Measurements from ENCODE around the gene DLG4.

DNA sequence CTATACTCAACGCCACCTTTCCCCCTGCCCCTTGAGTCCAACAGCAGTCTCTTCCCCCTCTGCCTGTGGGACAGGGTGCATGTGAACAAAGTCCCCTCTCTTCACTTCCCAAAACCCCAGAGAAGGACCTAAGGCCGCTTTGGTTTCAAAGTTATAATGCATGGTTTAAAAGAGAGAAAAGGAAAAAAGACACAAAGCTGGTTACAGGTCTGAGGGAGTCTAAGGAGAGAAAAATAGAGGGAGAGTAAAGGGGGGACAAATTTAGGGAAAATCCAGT lies 23.8 kb upstream of the DLG4 start:
- TF ChIP-seq, protein P1, sequence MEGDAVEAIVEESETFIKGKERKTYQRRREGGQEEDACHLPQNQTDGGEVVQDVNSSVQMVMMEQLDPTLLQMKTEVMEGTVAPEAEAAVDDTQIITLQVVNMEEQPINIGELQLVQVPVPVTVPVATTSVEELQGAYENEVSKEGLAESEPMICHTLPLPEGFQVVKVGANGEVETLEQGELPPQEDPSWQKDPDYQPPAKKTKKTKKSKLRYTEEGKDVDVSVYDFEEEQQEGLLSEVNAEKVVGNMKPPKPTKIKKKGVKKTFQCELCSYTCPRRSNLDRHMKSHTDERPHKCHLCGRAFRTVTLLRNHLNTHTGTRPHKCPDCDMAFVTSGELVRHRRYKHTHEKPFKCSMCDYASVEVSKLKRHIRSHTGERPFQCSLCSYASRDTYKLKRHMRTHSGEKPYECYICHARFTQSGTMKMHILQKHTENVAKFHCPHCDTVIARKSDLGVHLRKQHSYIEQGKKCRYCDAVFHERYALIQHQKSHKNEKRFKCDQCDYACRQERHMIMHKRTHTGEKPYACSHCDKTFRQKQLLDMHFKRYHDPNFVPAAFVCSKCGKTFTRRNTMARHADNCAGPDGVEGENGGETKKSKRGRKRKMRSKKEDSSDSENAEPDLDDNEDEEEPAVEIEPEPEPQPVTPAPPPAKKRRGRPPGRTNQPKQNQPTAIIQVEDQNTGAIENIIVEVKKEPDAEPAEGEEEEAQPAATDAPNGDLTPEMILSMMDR (IDR thresholded peaks at IDR 0.05) = no peak
- TF ChIP-seq POLR2AphosphoS5 (IDR thresholded peaks at IDR 0.05) (no peak), POLR2A (IDR thresholded peaks at IDR 0.05) (no peak)
